CD14-positive monocyte (primary cell): ENCODE results near the gene HNRNPF. TPM values are rescaled to one million over a fixed set of nuclear protein-coding genes. Genes with fewer than 3 reads are reported as not detected.
"Not testable (repeated sequence)": the region's sequence is repeated elsewhere in the genome, so short reads cannot be mapped to it uniquely, and the experiment has no call there.

Source experiments
- DNase-seq, 3 donors: peaks; one replicate each; pipeline ENCODE4 v3.0.0-alpha.2; 2011 to 2022
- H2AFZ ChIP-seq: 2 replicates; pipeline ENCODE4 v1.6.0; 2012; ENCODE audit warnings: mild to moderate bottlenecking, low read depth, low read length, inconsistent platforms; ENCODE audit not compliant: insufficient read depth, poor library complexity, severe bottlenecking
- H3K27ac ChIP-seq, 2 donors: 1 replicate in 1 of 2; 2 replicates in 1 of 2; pipeline ENCODE4 v1.5.1; 2012 to 2013; ENCODE audit warnings: low read length in 2 of 2, control low read depth in 1 of 2, inconsistent platforms in 1 of 2, low read depth in 1 of 2, mild to moderate bottlenecking in 1 of 2
- H3K27me3 ChIP-seq, 2 donors: one replicate each; pipeline versions ENCODE4 v1.6.0 to v1.6.1; 2011 to 2013; ENCODE audit warnings: low read length in 2 of 2; ENCODE audit not compliant: control insufficient read depth in 2 of 2, insufficient read depth in 2 of 2
- H3K36me3 ChIP-seq, 2 donors: replicated peaks in 1 of 2; 1 replicate in 1 of 2; 2 replicates in 1 of 2; pipeline versions ENCODE4 v1.5.1 to v1.6.1; 2012 to 2013; ENCODE audit warnings: low read length in 2 of 2, control low read depth in 1 of 2, inconsistent platforms in 1 of 2, mild to moderate bottlenecking in 1 of 2; ENCODE audit not compliant: insufficient read depth in 2 of 2, control insufficient read depth in 1 of 2
- H3K4me1 ChIP-seq, 2 donors: 1 replicate in 1 of 2; 2 replicates in 1 of 2; pipeline versions ENCODE4 v1.5.1 to v1.6.1; 2012 to 2013; ENCODE audit warnings: low read length in 2 of 2, control low read depth in 1 of 2, inconsistent platforms in 1 of 2, mild to moderate bottlenecking in 1 of 2, moderate library complexity in 1 of 2; ENCODE audit not compliant: insufficient read depth in 2 of 2, control insufficient read depth in 1 of 2
- H3K4me2 ChIP-seq: replicated peaks from 2 replicates; pipeline ENCODE3; 2012; ENCODE audit warnings: low read length, moderate library complexity, mild to moderate bottlenecking; ENCODE audit not compliant: poor library complexity, severe bottlenecking; ENCODE audit errors: extremely low read depth
- H3K4me3 ChIP-seq, 3 experiments: fragments of 200-600 bp in 1 of 3; sonication (generic) in 1 of 3; replicated peaks in 1 of 3; 1 replicate in 2 of 3; 2 replicates in 1 of 3; pipeline ENCODE4 v1.5.1; 2011 to 2013; ENCODE audit warnings: low read length in 3 of 3, mild to moderate bottlenecking in 3 of 3, control low read depth in 2 of 3, low read depth in 2 of 3, inconsistent platforms in 1 of 3, moderate library complexity in 1 of 3
- H3K79me2 ChIP-seq: 2 replicates; pipeline ENCODE4 v1.6.0; 2012; ENCODE audit warnings: mild to moderate bottlenecking, control low read depth, inconsistent platforms, low read length, moderate library complexity; ENCODE audit not compliant: insufficient read depth
- H3K9ac ChIP-seq: 2 replicates; pipeline ENCODE4 v1.6.0; 2017; ENCODE audit warnings: low read length, mild to moderate bottlenecking; ENCODE audit not compliant: insufficient read depth, poor library complexity, severe bottlenecking
- H3K9me3 ChIP-seq, 2 donors: replicated peaks in 1 of 2; 1 replicate in 1 of 2; 2 replicates in 1 of 2; pipeline versions ENCODE4 v1.5.1 to v1.6.1; 2012 to 2013; ENCODE audit warnings: low read length in 2 of 2, control low read depth in 1 of 2; ENCODE audit not compliant: control insufficient read depth in 1 of 2, insufficient read depth in 1 of 2
- H4K20me1 ChIP-seq: 2 replicates; pipeline ENCODE4 v1.6.0; 2012; ENCODE audit warnings: mild to moderate bottlenecking, low read length, control low read depth, moderate library complexity; ENCODE audit not compliant: insufficient read depth
- H3K27ac Mint-ChIP-seq, 7 donors: one replicate each; pipeline ENCODE4 v1.8.0; 2020; ENCODE audit warnings: mild to moderate bottlenecking in 7 of 7, mixed read lengths in 7 of 7, moderate library complexity in 6 of 7, inconsistent platforms in 2 of 7
- H3K27me3 Mint-ChIP-seq, 3 donors: one replicate each; pipeline ENCODE4 v1.8.0; 2021 to 2022; ENCODE audit warnings: low read depth in 3 of 3, mild to moderate bottlenecking in 3 of 3, mixed read lengths in 3 of 3, moderate library complexity in 3 of 3, inconsistent platforms in 1 of 3
- H3K36me3 Mint-ChIP-seq, 2 donors: one replicate each; pipeline ENCODE4 v1.8.0; 2020; ENCODE audit warnings: mixed read lengths in 2 of 2, inconsistent platforms in 1 of 2, mild to moderate bottlenecking in 1 of 2
- H3K4me1 Mint-ChIP-seq: one replicate; pipeline ENCODE4 v1.8.0; 2020; ENCODE audit warnings: mild to moderate bottlenecking, mixed read lengths
- H3K4me3 Mint-ChIP-seq, 2 donors: one replicate each; pipeline ENCODE4 v1.8.0; 2020; ENCODE audit warnings: mild to moderate bottlenecking in 2 of 2, mixed read lengths in 2 of 2, moderate library complexity in 1 of 2
- H3K9me3 Mint-ChIP-seq, 7 donors: one replicate each; pipeline ENCODE4 v1.8.0; 2020 to 2022; ENCODE audit warnings: mixed read lengths in 7 of 7, mild to moderate bottlenecking in 6 of 7, moderate library complexity in 6 of 7, inconsistent platforms in 2 of 7
- WGBS: methylation state at CpG from one replicate; pipeline ENCODE4 v1.1.5; 2013; ENCODE audit warnings: missing lambda C conversion rate; ENCODE audit not compliant: insufficient coverage; 5-methylcytosine and 5-hydroxymethylcytosine counted together
- intact Hi-C, 2 donors: fragments of 100-400 bp; cut with micrococcal nuclease; formaldehyde crosslinking; loops; one replicate each; pipeline versions ENCODE4 v1.15.0 to v1.15.1; 2023
- polyA plus RNA-seq, 3 donors: library from polyadenylated mRNA; depleted of rRNA in 1 of 3; unstranded in 2 of 3; stranded (reverse) in 1 of 3; fragments of 300-500 nt in 2 of 3; fragments of >200 nt in 1 of 3; fragmentation: Illumina TruSeq in 2 of 3; gene quantifications; 1 replicate in 2 of 3; 2 replicates in 1 of 3; pipeline ENCODE4 v1.2.3, GENCODE V29; 2012 to 2021
- TF ChIP-seq, protein P1 (sequence below): fragments of 200-600 bp; IDR thresholded peaks from one replicate; pipeline ENCODE4 v1.8.0; 2022; ENCODE audit warnings: antibody characterized with exemption, mild to moderate bottlenecking

HNRNPF gene
- polyA plus RNA-seq, 3 donors = 115 to 189 (median 188) TPM

DNA sequence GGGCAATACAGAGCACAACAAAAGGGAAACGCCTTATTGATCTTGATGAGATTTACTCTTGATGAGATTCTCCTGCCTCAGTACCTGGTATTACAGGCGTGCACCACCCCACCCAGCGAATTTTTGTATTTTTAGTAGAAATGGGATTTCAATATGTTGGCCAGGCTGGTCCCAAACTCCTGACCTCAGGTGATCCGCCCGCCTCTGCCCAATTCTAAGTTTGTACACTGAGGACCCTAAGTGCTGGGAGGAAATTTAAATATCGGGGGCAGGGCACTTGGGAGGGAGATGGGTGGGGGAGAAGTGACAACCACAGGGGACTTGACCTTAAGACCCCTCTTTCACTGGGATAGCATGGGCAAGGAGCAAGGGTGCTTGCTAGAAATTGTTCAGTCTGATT, 14.1 kb downstream of the HNRNPF start:
- peaks cover 59 to 69% of the 10 kb centered on the region in 2 donors for H3K36me3 Mint-ChIP-seq
- Histone ChIP-seq H4K20me1 (peaks cover 90% of the 10 kb centered on the region), H3K4me3 (peak overlapping the region in 1 of 3 experiments; percentile 76)

DNA sequence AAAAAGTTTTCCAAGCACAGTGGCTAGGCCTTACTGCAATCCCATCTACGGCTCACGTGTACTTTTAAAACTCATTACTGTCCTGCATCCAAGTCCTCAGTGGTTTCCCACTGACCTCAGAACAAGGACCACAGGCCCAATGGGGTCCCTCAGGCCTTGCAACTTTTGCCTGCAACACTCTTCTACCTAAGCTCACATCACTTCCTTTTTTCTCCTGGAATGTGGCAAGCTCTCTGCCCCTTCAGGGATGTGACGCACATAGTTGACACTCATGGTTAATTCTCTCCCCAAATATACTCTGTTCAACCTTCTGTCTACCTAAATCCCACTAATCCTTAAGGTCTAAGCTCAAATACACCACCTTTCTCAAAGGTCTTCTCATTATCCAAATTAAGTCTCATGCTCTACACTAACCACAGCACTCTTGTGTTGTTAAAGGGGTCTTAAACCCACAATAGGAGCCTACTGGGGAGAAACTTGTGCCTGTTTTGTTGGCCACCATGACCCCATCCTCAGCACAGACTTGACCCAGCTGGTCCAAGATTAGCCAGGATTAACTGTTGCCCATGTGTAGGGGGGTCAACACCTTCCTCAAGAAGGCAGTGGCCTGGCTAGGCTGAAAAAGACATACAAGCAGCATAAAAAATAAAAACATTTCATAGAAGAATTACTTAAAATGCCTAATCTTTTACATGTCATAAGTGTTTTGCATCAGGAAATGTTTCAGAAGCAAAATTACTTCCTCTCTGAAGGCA, 15.2 kb downstream of the HNRNPF start:
- Histone ChIP-seq H3K27ac (peak overlapping the region; percentile 68 to 99), H3K4me3 (no peak overlapping the region), H3K27me3 (no peaks in the 10 kb centered on the region), H3K79me2 (peaks cover 100% of the 10 kb centered on the region), H3K36me3 (peaks cover 54 to 68% of the 10 kb centered on the region in 2 donors), H3K9me3 (no peaks in the 10 kb centered on the region), H3K4me2 (peak overlapping the region; percentile 29), H2AFZ (no peak overlapping the region), H3K9ac (peak overlapping the region; percentile 28), H3K4me1 (peaks cover 41 to 50% of the 10 kb centered on the region in 2 donors), H4K20me1 (peaks cover 90% of the 10 kb centered on the region)
- TF ChIP-seq, protein P1, sequence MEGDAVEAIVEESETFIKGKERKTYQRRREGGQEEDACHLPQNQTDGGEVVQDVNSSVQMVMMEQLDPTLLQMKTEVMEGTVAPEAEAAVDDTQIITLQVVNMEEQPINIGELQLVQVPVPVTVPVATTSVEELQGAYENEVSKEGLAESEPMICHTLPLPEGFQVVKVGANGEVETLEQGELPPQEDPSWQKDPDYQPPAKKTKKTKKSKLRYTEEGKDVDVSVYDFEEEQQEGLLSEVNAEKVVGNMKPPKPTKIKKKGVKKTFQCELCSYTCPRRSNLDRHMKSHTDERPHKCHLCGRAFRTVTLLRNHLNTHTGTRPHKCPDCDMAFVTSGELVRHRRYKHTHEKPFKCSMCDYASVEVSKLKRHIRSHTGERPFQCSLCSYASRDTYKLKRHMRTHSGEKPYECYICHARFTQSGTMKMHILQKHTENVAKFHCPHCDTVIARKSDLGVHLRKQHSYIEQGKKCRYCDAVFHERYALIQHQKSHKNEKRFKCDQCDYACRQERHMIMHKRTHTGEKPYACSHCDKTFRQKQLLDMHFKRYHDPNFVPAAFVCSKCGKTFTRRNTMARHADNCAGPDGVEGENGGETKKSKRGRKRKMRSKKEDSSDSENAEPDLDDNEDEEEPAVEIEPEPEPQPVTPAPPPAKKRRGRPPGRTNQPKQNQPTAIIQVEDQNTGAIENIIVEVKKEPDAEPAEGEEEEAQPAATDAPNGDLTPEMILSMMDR = no peak
- Mint-ChIP-seq H3K27ac (peak overlapping the region; percentile 87 to 96 (median 94)), H3K4me3 (no peak overlapping the region), H3K27me3 (peaks cover 0 to 3% (median 0%) of the 10 kb centered on the region in 3 donors), H3K4me1 (peaks cover 49% of the 10 kb centered on the region), H3K9me3 (peaks cover 0 to 2% (median 0%) of the 10 kb centered on the region in 7 donors), H3K36me3 (peaks cover 62 to 72% of the 10 kb centered on the region in 2 donors)
- 47% methylated on average over 3 of the region's 3 CpGs for WGBS
- intact Hi-C loops = loop anchor here in 1 of 2 donors (2.0 kb wide), 1 partner anchor 15 kb away; the partner anchor contains the start of gene HNRNPF
- DNase-seq = peak; percentile 55 to 79 (median 61)

More for the DNA sequence above, 14.1 kb downstream of the HNRNPF start:
- peaks cover 0 to 3% (median 0%) of the 10 kb centered on the region in 3 donors for H3K27me3 Mint-ChIP-seq
- TF ChIP-seq, protein P1 = no peak
- DNase-seq = no peak
- peak overlapping the region; percentile 86 for H3K4me2 ChIP-seq
- H3K9ac ChIP-seq = no peak overlapping the region
- H3K4me3 Mint-ChIP-seq = no peak overlapping the region
- no peaks in the 10 kb centered on the region for H3K9me3 ChIP-seq
- no CpG with 5 or more reads among the region's 6 CpGs for WGBS
- peaks cover 48 to 61% of the 10 kb centered on the region in 2 donors for H3K4me1 ChIP-seq
- no peak overlapping the region for H2AFZ ChIP-seq
- intact Hi-C loops = loop anchor here in 1 of 2 donors (2.0 to 5.0 kb wide), 2 partner anchors 14 to 42 kb away; partner anchors contain the start of genes HNRNPF and ZNF487
- peak overlapping the region; percentile 28 to 99 for H3K27ac ChIP-seq
- H3K27ac Mint-ChIP-seq = peak overlapping the region; percentile 73 to 96 (median 91)
- H3K79me2 ChIP-seq = peaks cover 100% of the 10 kb centered on the region
- no peaks in the 10 kb centered on the region for H3K27me3 ChIP-seq
- H3K4me1 Mint-ChIP-seq = peaks cover 59% of the 10 kb centered on the region
- peaks cover 44 to 57% of the 10 kb centered on the region in 2 donors for H3K36me3 ChIP-seq
- H3K9me3 Mint-ChIP-seq = no peaks in the 10 kb centered on the region

DNA sequence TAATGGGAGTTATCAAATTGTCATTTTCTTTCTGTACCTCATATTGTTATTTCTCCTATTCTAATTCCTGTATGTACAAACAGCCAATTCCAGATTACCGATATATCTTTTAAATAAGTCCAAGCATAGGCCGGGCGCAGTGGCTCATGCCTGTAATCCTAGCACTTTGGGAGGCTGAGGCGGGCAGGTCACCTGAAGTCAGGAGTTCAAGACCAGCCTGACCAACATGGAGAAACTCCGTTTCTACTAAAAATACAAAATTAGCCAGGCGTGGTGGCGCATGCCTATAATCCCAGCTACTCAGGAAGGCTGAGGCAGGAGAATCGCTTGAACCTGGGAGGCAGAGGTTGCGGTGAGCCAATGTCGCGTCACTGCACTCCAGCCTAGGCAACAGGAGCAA, 15.8 kb downstream of the HNRNPF start:
- H3K4me2 ChIP-seq, H3K27me3 Mint-ChIP-seq, H3K9me3 Mint-ChIP-seq, H3K9me3 ChIP-seq, H3K27me3 ChIP-seq, H2AFZ ChIP-seq, H3K4me3 Mint-ChIP-seq, H3K9ac ChIP-seq, DNase-seq, intact Hi-C loops, H3K4me3 ChIP-seq: not testable (repeated sequence)
- H3K79me2 ChIP-seq = peaks cover 100% of the 10 kb centered on the region
- Mint-ChIP-seq H3K27ac (peak overlapping the region; percentile 87 to 96 (median 94)), H3K4me1 (peaks cover 43% of the 10 kb centered on the region), H3K36me3 (peaks cover 65 to 78% of the 10 kb centered on the region in 2 donors)
- H4K20me1 ChIP-seq = peaks cover 90% of the 10 kb centered on the region
- H3K27ac ChIP-seq = peak overlapping the region in 1 of 2 donors; percentile 99
- peaks cover 60 to 74% of the 10 kb centered on the region in 2 donors for H3K36me3 ChIP-seq
- peaks cover 35 to 44% of the 10 kb centered on the region in 2 donors for H3K4me1 ChIP-seq
- 100% methylated on average over 4 of the region's 11 CpGs for WGBS
